ENCODE results near the gene ADCY9.

ADCY9 gene

DNA sequence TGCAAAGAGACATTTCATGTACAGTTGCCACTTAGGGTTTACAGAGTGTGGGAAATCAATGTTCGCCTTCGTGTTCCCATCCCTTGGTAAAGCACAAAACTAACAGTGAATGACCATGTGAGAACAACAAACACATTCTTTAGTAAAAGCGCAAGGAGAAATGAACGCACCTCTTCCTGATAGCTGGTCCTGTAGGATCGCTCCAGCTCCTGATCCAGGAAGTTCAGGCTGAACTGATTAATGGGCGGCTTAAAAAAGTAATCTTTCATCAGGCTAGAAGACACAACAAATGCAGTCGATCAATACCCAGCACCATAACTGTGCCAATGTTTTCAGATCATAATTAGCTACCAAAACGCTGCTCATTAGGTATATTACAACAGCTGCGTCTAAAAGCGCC, 127.4 kb downstream of the ADCY9 start (continued):
- TF ChIP-seq, protein P1, sequence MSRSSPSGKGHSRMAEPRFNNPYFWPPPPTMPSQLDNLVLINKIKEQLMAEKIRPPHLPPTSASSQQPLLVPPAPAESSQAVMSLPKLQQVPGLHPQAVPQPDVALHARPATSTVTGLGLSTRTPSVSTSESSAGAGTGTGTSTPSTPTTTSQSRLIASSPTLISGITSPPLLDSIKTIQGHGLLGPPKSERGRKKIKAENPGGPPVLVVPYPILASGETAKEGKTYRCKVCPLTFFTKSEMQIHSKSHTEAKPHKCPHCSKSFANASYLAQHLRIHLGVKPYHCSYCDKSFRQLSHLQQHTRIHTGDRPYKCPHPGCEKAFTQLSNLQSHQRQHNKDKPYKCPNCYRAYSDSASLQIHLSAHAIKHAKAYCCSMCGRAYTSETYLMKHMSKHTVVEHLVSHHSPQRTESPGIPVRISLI (tag by site-specific recombination; IDR thresholded peaks at IDR 0.05) = no peak
- TF ChIP-seq, protein P2, sequence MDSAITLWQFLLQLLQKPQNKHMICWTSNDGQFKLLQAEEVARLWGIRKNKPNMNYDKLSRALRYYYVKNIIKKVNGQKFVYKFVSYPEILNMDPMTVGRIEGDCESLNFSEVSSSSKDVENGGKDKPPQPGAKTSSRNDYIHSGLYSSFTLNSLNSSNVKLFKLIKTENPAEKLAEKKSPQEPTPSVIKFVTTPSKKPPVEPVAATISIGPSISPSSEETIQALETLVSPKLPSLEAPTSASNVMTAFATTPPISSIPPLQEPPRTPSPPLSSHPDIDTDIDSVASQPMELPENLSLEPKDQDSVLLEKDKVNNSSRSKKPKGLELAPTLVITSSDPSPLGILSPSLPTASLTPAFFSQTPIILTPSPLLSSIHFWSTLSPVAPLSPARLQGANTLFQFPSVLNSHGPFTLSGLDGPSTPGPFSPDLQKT (IDR thresholded peaks at IDR 0.05; ENCODE audit: borderline replicate concordance, low read depth, low read length) = no peak
- no peak for TF ChIP-seq ZNF777 (tag by site-specific recombination; IDR thresholded peaks at IDR 0.05; ENCODE audit: borderline replicate concordance)
- TF ChIP-seq ZNF19 (tag by site-specific recombination; IDR thresholded peaks at IDR 0.05; ENCODE audit: low read depth) = no peak
- no peak for TF ChIP-seq ZNF10 (tag by site-specific recombination; IDR thresholded peaks at IDR 0.05)

DNA sequence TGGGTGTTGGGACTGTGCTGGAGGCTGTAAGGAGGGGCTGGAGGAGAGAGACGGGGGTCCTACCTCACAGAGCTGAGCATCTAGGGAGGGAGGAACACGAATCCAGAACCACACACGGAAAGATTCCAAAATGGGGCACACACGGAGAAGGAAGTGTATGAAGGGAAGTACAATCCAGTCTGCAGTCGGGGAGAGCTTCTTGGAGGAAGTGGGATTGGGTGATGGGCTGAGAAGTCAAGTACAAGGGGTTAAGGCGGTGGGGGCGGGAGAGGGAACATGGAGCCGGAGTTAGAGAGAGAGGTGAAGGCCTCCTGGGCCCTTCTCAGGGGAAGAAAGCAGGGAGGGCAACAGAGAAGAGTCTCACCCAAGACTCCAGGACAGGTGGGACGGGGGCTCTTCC, 128.2 kb downstream of the ADCY9 start:
- POLR2A ChIA-PET = no interaction called here
- peaks cover 0 to 6% of the 10 kb centered on the region in 2 experiments; a peak in 1 of 3 replicates for H3K36me3 ChIP-seq (ENCODE audit: control insufficient read depth in 2 of 2, insufficient read depth in 1 of 2, low read length in 2 of 2)
- H3K27ac ChIP-seq (ENCODE audit: extremely low read depth, low read depth, low read length) = no peak overlapping the region
- no peaks in the 10 kb centered on the region for H3K9me3 ChIP-seq (ENCODE audit: control insufficient read depth, insufficient read depth, low read depth, low read length)
- TF ChIP-seq IKZF3 (tag by site-specific recombination; IDR thresholded peaks at IDR 0.05) = no peak
- no peak for TF ChIP-seq ZNF596 (tag by site-specific recombination; IDR thresholded peaks at IDR 0.05)
- TF ChIP-seq ZNF157 (tag by site-specific recombination; IDR thresholded peaks at IDR 0.05) = no peak
- TF ChIP-seq SALL2 (tag by site-specific recombination; IDR thresholded peaks at IDR 0.05; ENCODE audit: borderline replicate concordance) = no peak
- TF ChIP-seq, protein P3, sequence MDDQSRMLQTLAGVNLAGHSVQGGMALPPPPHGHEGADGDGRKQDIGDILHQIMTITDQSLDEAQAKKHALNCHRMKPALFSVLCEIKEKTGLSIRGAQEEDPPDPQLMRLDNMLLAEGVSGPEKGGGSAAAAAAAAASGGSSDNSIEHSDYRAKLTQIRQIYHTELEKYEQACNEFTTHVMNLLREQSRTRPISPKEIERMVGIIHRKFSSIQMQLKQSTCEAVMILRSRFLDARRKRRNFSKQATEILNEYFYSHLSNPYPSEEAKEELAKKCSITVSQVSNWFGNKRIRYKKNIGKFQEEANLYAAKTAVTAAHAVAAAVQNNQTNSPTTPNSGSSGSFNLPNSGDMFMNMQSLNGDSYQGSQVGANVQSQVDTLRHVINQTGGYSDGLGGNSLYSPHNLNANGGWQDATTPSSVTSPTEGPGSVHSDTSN (CRISPR knock-in tag; IDR thresholded peaks at IDR 0.05) = no peak
- TF ChIP-seq KLF9 (tag by site-specific recombination; IDR thresholded peaks at IDR 0.05; ENCODE audit: low read depth) = no peak
- TF ChIP-seq, protein P4, sequence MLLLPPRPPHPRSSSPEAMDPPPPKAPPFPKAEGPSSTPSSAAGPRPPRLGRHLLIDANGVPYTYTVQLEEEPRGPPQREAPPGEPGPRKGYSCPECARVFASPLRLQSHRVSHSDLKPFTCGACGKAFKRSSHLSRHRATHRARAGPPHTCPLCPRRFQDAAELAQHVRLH (tag by site-specific recombination; IDR thresholded peaks at IDR 0.05) = no peak
- TF ChIP-seq RBAK (tag by site-specific recombination; IDR thresholded peaks at IDR 0.05) = no peak
- no peak for TF ChIP-seq ZNF707 (tag by site-specific recombination; IDR thresholded peaks at IDR 0.05)
- TF ChIP-seq, protein P5, sequence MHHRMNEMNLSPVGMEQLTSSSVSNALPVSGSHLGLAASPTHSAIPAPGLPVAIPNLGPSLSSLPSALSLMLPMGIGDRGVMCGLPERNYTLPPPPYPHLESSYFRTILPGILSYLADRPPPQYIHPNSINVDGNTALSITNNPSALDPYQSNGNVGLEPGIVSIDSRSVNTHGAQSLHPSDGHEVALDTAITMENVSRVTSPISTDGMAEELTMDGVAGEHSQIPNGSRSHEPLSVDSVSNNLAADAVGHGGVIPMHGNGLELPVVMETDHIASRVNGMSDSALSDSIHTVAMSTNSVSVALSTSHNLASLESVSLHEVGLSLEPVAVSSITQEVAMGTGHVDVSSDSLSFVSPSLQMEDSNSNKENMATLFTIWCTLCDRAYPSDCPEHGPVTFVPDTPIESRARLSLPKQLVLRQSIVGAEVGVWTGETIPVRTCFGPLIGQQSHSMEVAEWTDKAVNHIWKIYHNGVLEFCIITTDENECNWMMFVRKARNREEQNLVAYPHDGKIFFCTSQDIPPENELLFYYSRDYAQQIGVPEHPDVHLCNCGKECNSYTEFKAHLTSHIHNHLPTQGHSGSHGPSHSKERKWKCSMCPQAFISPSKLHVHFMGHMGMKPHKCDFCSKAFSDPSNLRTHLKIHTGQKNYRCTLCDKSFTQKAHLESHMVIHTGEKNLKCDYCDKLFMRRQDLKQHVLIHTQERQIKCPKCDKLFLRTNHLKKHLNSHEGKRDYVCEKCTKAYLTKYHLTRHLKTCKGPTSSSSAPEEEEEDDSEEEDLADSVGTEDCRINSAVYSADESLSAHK (tag by site-specific recombination; IDR thresholded peaks at IDR 0.05) = no peak
- TF ChIP-seq ZNF175 (tag by site-specific recombination; IDR thresholded peaks at IDR 0.05) = no peak
- no peak for TF ChIP-seq ZNF121 (tag by site-specific recombination; IDR thresholded peaks at IDR 0.05)
- no peak for TF ChIP-seq ZBTB48 (tag by site-specific recombination; IDR thresholded peaks at IDR 0.05)
- TF ChIP-seq SP3 (tag by site-specific recombination; IDR thresholded peaks at IDR 0.05) = no peak
- no peak for TF ChIP-seq ZNF48 (tag by site-specific recombination; IDR thresholded peaks at IDR 0.05)
- TF ChIP-seq, protein P6, sequence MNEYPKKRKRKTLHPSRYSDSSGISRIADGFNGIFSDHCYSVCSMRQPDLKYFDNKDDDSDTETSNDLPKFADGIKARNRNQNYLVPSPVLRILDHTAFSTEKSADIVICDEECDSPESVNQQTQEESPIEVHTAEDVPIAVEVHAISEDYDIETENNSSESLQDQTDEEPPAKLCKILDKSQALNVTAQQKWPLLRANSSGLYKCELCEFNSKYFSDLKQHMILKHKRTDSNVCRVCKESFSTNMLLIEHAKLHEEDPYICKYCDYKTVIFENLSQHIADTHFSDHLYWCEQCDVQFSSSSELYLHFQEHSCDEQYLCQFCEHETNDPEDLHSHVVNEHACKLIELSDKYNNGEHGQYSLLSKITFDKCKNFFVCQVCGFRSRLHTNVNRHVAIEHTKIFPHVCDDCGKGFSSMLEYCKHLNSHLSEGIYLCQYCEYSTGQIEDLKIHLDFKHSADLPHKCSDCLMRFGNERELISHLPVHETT (tag by site-specific recombination; IDR thresholded peaks at IDR 0.05) = no peak
- TF ChIP-seq, protein P7, sequence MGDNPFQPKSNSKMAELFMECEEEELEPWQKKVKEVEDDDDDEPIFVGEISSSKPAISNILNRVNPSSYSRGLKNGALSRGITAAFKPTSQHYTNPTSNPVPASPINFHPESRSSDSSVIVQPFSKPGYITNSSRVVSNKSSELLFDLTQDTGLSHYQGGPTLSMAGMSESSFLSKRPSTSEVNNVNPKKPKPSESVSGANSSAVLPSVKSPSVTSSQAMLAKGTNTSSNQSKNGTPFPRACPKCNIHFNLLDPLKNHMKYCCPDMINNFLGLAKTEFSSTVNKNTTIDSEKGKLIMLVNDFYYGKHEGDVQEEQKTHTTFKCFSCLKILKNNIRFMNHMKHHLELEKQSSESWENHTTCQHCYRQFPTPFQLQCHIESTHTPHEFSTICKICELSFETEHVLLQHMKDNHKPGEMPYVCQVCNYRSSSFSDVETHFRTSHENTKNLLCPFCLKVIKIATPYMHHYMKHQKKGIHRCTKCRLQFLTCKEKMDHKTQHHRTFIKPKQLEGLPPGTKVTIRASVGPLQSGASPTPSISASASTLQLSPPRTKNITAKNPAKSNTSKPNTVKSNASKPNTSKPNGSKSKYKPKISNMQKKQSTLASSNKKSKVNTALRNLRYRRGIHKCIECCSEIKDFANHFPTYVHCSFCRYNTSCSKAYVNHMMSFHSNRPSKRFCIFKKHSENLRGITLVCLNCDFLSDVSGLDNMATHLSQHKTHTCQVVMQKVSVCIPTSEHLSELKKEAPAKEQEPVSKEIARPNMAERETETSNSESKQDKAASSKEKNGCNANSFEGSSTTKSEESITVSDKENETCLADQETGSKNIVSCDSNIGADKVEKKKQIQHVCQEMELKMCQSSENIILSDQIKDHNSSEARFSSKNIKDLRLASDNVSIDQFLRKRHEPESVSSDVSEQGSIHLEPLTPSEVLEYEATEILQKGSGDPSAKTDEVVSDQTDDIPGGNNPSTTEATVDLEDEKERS (tag by site-specific recombination; IDR thresholded peaks at IDR 0.05) = no peak
- TF ChIP-seq GLI4 (tag by site-specific recombination; IDR thresholded peaks at IDR 0.05) = no peak
- no peak for TF ChIP-seq ZNF768 (tag by site-specific recombination; IDR thresholded peaks at IDR 0.05)
- TF ChIP-seq, protein P8, sequence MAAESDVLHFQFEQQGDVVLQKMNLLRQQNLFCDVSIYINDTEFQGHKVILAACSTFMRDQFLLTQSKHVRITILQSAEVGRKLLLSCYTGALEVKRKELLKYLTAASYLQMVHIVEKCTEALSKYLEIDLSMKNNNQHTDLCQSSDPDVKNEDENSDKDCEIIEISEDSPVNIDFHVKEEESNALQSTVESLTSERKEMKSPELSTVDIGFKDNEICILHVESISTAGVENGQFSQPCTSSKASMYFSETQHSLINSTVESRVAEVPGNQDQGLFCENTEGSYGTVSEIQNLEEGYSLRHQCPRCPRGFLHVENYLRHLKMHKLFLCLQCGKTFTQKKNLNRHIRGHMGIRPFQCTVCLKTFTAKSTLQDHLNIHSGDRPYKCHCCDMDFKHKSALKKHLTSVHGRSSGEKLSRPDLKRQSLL (tag by site-specific recombination; IDR thresholded peaks at IDR 0.05) = no peak
- CTCF ChIA-PET = no interaction called here
- H3K4me3 ChIP-seq (ENCODE audit: low read depth, low read length) = no peak overlapping the region
- no peaks in the 10 kb centered on the region for H3K4me1 ChIP-seq (ENCODE audit: control insufficient read depth, insufficient read depth, low read length)
